HL-60 (cell line): Measurements from ENCODE around the gene CAPN9.

Source experiments
- DNase-seq, 2 experiments: peaks; one replicate each; pipeline ENCODE4 v3.0.0-alpha.2; 2010 to 2020; ENCODE audit warnings: low read depth in 1 of 2, low spot score in 1 of 2
- H3K27ac ChIP-seq: fragments of 250-450 bp; sonication (Bioruptor Pico); replicated peaks from 2 replicates; pipeline ENCODE4 v1.5.1; 2020; ENCODE audit warnings: mild to moderate bottlenecking, moderate library complexity
- H3K27me3 ChIP-seq: fragments of 250-450 bp; sonication (Bioruptor Pico); 2 replicates; pipeline ENCODE4 v1.5.1; 2021; ENCODE audit warnings: mild to moderate bottlenecking, moderate library complexity; ENCODE audit not compliant: insufficient read depth, poor library complexity, severe bottlenecking
- H3K4me3 ChIP-seq: replicated peaks from 2 replicates; pipeline ENCODE4 v1.5.1; 2011; ENCODE audit warnings: mild to moderate bottlenecking, control low read depth, low read length; ENCODE audit not compliant: insufficient read depth
- GABPA ChIP-seq: IDR thresholded peaks from 2 replicates; pipeline ENCODE4 v1.6.1; 2012; ENCODE audit warnings: low read depth
- POLR2AphosphoS5 ChIP-seq: IDR thresholded peaks from 2 replicates; pipeline ENCODE4 v1.6.1; 2012; ENCODE audit warnings: low read depth
- SPI1 ChIP-seq: IDR thresholded peaks from 2 replicates; pipeline ENCODE4 v1.6.1; 2012; ENCODE audit warnings: low read depth, mild to moderate bottlenecking, borderline replicate concordance
- TF ChIP-seq, protein P1 (sequence below): IDR thresholded peaks from one replicate; pipeline ENCODE4 v1.5.1; 2011; ENCODE audit warnings: low read length, control low read depth, inconsistent platforms; ENCODE audit not compliant: insufficient read depth
- TF ChIP-seq, protein P2 (sequence below): IDR thresholded peaks from 2 replicates; pipeline ENCODE4 v1.6.1; 2012; ENCODE audit warnings: low read depth; ENCODE audit not compliant: insufficient replicate concordance

CAPN9 gene

DNA sequence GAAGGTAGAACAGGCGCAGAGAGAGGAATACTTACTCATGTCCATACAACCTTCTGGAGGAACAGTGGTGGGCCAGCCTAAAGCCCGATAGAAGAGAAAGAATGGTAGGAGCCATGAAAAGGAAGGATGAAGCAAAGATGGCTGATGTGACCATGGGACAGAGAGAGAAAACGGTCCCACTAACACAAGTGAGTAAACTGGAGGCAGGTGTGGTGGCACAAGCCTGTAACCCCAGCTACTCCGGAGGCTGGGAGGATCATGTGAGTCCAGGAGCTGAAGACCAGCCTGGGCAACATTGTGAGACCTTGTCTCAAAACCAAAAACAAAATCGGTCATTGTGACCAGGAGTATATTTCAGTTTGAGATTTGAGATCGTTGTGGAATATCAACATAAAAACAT, 71.7 kb downstream of the CAPN9 start:
- no peaks in the 10 kb centered on the region for H3K27me3 ChIP-seq
- no peak overlapping the region for H3K27ac ChIP-seq
- TF ChIP-seq, protein P1, sequence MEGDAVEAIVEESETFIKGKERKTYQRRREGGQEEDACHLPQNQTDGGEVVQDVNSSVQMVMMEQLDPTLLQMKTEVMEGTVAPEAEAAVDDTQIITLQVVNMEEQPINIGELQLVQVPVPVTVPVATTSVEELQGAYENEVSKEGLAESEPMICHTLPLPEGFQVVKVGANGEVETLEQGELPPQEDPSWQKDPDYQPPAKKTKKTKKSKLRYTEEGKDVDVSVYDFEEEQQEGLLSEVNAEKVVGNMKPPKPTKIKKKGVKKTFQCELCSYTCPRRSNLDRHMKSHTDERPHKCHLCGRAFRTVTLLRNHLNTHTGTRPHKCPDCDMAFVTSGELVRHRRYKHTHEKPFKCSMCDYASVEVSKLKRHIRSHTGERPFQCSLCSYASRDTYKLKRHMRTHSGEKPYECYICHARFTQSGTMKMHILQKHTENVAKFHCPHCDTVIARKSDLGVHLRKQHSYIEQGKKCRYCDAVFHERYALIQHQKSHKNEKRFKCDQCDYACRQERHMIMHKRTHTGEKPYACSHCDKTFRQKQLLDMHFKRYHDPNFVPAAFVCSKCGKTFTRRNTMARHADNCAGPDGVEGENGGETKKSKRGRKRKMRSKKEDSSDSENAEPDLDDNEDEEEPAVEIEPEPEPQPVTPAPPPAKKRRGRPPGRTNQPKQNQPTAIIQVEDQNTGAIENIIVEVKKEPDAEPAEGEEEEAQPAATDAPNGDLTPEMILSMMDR: no peak
- TF ChIP-seq, protein P2, sequence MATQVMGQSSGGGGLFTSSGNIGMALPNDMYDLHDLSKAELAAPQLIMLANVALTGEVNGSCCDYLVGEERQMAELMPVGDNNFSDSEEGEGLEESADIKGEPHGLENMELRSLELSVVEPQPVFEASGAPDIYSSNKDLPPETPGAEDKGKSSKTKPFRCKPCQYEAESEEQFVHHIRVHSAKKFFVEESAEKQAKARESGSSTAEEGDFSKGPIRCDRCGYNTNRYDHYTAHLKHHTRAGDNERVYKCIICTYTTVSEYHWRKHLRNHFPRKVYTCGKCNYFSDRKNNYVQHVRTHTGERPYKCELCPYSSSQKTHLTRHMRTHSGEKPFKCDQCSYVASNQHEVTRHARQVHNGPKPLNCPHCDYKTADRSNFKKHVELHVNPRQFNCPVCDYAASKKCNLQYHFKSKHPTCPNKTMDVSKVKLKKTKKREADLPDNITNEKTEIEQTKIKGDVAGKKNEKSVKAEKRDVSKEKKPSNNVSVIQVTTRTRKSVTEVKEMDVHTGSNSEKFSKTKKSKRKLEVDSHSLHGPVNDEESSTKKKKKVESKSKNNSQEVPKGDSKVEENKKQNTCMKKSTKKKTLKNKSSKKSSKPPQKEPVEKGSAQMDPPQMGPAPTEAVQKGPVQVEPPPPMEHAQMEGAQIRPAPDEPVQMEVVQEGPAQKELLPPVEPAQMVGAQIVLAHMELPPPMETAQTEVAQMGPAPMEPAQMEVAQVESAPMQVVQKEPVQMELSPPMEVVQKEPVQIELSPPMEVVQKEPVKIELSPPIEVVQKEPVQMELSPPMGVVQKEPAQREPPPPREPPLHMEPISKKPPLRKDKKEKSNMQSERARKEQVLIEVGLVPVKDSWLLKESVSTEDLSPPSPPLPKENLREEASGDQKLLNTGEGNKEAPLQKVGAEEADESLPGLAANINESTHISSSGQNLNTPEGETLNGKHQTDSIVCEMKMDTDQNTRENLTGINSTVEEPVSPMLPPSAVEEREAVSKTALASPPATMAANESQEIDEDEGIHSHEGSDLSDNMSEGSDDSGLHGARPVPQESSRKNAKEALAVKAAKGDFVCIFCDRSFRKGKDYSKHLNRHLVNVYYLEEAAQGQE: no peak
- TF ChIP-seq SPI1: no peak
- TF ChIP-seq POLR2AphosphoS5: no peak
- no peak for TF ChIP-seq GABPA
- no peak for DNase-seq
- H3K4me3 ChIP-seq: no peak overlapping the region

DNA sequence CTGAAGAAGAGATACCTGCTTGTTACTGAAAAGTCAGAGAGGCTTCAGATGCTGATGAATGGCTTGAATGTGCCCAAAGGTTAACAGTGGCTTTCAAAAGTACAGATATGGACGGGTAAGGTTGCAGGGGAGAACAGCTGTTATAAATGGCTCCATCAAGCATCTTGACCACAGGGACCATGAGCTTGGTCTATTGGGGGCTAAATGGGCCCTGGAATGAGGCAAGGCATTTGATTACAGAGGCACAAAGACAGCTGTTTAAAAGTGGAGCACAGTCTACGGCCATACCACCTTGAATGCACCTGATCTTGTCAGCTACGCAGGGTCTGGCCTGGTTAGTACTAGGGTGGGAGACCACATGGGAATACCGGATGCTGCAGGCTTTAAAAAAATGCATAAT, 72.8 kb downstream of the CAPN9 start:
- TF ChIP-seq, protein P1: no peak
- TF ChIP-seq GABPA: no peak
- TF ChIP-seq POLR2AphosphoS5: no peak
- TF ChIP-seq, protein P2: no peak
- no peak for TF ChIP-seq SPI1
- Histone ChIP-seq H3K27ac (no peak overlapping the region), H3K4me3 (no peak overlapping the region), H3K27me3 (no peaks in the 10 kb centered on the region)
- DNase-seq: no peak

DNA sequence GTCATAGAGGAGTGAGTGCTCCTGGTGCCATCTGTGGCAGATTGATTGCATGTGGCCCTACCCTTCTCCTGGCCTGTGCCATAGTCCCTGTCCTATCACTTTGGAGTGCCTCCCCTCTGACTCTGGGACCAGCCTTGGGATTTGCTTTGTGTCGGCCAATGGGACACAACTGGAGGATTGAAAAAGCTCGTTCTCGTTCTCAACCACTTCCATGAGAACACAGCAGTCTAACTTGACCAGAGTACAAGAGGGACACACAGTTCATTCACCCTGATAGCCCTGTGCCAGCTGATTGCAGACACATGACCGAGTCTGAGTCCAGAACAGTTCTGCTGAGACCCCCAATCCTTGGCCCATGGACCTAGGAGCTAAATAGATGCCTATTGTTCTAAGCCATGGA, 73.4 kb downstream of the CAPN9 start:
- DNase-seq: no peak
- no peaks in the 10 kb centered on the region for H3K27me3 ChIP-seq
- H3K4me3 ChIP-seq: no peak overlapping the region
- no peak overlapping the region for H3K27ac ChIP-seq
- TF ChIP-seq GABPA: no peak
- TF ChIP-seq, protein P2: no peak

DNA sequence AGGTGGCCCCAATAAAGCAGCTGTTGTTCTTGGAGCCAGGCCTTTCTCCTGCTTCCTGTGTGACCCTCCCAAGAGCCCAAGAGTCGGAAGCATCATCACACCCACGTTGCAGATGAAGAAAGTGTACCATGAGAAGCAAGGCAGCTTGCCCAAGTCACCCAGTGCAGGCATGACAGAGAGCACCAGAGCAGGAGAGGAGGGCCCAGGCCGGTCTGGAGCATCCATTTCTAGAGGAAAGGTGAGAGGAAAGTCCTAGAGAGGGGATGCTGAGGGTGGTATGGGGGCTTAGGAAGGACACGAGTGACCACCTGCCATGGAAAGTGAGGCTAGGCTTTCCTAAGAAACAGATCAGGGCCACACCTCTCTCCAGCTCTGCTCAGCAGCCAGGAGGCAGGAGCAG, 74.2 kb downstream of the CAPN9 start:
- H3K27ac ChIP-seq: no peak overlapping the region
- TF ChIP-seq GABPA: no peak
- TF ChIP-seq, protein P1: no peak
- H3K27me3 ChIP-seq: no peaks in the 10 kb centered on the region
- no peak for DNase-seq
- no peak overlapping the region for H3K4me3 ChIP-seq
